ENCODE measurements around the gene ZBTB16. TPM values are rescaled to one million over a fixed set of nuclear protein-coding genes. Genes with fewer than 3 reads are reported as not detected.

Gene ZBTB16, protein sequence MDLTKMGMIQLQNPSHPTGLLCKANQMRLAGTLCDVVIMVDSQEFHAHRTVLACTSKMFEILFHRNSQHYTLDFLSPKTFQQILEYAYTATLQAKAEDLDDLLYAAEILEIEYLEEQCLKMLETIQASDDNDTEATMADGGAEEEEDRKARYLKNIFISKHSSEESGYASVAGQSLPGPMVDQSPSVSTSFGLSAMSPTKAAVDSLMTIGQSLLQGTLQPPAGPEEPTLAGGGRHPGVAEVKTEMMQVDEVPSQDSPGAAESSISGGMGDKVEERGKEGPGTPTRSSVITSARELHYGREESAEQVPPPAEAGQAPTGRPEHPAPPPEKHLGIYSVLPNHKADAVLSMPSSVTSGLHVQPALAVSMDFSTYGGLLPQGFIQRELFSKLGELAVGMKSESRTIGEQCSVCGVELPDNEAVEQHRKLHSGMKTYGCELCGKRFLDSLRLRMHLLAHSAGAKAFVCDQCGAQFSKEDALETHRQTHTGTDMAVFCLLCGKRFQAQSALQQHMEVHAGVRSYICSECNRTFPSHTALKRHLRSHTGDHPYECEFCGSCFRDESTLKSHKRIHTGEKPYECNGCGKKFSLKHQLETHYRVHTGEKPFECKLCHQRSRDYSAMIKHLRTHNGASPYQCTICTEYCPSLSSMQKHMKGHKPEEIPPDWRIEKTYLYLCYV
- 10 to 100 TPM in 1 of 2 donors, 1 to 10 TPM in 1; 2.0 to 13.7 TPM for total RNA-seq

DNA sequence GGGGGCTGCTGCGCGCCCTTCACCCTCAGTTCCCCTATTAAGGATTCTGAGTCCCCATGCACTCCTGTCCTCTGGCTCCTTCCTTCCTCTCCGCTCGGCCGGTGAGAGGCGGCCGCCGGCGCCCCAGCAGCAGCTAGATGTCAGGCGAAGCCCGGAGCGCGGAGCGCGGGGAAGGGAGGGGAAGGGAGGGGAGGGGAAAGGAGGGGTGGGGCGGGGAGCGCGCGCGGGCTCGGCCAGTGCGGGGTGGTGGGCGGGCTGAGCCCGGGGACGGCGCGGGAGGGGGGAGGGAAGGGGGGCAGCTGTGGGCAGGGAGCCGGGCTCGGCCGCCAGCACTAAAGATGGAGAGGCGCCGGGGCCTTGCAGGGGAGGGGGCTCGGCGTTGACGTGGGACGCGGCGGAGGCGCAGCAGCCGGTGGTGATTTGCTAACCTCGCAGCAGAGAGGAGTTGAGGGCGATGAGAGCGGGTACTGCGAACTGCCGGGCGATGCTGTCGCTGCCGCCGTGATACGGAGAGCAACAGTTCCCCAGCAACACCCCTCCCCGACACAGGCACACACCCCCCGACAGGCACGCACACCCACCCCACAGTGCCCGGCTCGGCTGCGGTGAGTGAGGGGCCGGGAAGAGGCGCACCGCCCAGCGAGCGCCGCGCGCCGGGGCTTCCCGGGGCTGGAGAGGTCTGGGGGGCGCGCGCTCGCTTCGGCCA, at the start of gene ZBTB16:
Gene ZBTB16, plus strand, starts transcription at position 434 of the 706 bp plus-strand sequence. CDS start 3,590 bp downstream, outside the sequence.
- Histone ChIP-seq H3K9ac (ENCODE audit: low read depth in 2 of 2, low read length in 2 of 2) (peak within 1 kb of the TSS; percentile 84 to 86), H3K4me1 (peaks cover 7% of the 10 kb centered on the region), H3K27ac (peak within 1 kb of the TSS; percentile 66), H3K36me3 (no peaks in the 10 kb centered on the region), H3K9me3 (no peaks in the 10 kb centered on the region), H3K4me3 (peak within 1 kb of the TSS; percentile 76), H3K27me3 (peaks cover 8% of the 10 kb centered on the region)
- peak; percentile 85 for DNase-seq
- intact Hi-C loops (cut with DNase I), result no loop called here
- TF ChIP-seq, protein P1, sequence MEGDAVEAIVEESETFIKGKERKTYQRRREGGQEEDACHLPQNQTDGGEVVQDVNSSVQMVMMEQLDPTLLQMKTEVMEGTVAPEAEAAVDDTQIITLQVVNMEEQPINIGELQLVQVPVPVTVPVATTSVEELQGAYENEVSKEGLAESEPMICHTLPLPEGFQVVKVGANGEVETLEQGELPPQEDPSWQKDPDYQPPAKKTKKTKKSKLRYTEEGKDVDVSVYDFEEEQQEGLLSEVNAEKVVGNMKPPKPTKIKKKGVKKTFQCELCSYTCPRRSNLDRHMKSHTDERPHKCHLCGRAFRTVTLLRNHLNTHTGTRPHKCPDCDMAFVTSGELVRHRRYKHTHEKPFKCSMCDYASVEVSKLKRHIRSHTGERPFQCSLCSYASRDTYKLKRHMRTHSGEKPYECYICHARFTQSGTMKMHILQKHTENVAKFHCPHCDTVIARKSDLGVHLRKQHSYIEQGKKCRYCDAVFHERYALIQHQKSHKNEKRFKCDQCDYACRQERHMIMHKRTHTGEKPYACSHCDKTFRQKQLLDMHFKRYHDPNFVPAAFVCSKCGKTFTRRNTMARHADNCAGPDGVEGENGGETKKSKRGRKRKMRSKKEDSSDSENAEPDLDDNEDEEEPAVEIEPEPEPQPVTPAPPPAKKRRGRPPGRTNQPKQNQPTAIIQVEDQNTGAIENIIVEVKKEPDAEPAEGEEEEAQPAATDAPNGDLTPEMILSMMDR (IDR thresholded peaks at IDR 0.05), result no peak

DNA sequence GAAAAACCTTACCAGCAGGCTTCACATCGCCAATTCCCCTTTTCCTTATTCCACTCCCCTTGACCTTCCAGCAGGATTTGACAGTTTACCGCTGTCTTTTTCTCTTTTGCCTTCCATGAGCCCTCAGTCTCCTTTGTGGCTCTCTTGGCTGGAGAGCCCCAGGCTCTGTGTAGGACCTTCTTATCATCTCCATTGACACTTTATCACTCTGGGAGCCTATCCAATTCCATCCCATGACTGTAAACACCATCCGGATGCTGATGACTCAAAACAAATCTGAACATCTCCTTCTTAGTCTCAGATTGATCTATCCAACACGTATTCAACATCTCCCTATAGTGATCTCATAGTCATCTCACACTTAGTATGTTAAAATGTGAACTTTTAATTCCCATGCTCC, 48.6 kb upstream of the ZBTB16 start:
- no peak overlapping the region for H3K27ac ChIP-seq
- no peaks in the 10 kb centered on the region for H3K4me1 ChIP-seq
- TF ChIP-seq, protein P1 (IDR thresholded peaks at IDR 0.05), result no peak
- DNase-seq, result no peak
- intact Hi-C loops (cut with DNase I), result no loop called here
- H3K9me3 ChIP-seq, result no peaks in the 10 kb centered on the region
- no peak overlapping the region for H3K4me3 ChIP-seq
- no peaks in the 10 kb centered on the region for H3K27me3 ChIP-seq
- no peak overlapping the region for H3K9ac ChIP-seq (ENCODE audit: low read depth in 2 of 2, low read length in 2 of 2)
- no peaks in the 10 kb centered on the region for H3K36me3 ChIP-seq

- Histone ChIP-seq H3K36me3 (no peaks in the 10 kb centered on the region), H3K27me3 (no peaks in the 10 kb centered on the region), H3K27ac (no peak overlapping the region), H3K9ac (ENCODE audit: low read depth in 2 of 2, low read length in 2 of 2) (no peak overlapping the region), H3K4me3 (no peak overlapping the region), H3K4me1 (no peaks in the 10 kb centered on the region), H3K9me3 (no peaks in the 10 kb centered on the region)
- TF ChIP-seq, protein P1 (IDR thresholded peaks at IDR 0.05), result no peak
- intact Hi-C loops (cut with DNase I), result no loop called here
- no peak for DNase-seq
Measured at GRCh38 chr11:114011443-114011842, 48.1 kb upstream of the ZBTB16 start.

DNA sequence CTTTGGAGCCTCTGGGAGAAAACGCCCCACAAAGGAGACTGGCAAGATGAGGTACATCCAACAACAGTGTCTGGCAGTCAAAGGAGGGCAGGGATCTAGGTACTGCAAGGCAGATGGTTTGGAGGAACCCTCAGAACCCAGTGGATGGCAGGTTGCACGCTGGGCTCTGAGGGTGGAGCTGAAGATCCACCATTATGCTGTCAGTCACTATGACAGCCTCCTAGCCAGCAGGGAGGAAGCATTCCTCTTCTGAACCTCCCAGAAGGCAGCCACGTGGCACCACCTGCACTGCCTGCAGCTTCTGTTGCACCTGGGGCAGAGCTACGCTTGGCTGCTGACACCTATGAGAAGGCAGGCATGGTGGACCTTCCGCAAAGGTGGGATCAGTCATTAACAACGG, 44.4 kb upstream of the ZBTB16 start:
- H3K9me3 ChIP-seq, result no peaks in the 10 kb centered on the region
- no peaks in the 10 kb centered on the region for H3K4me1 ChIP-seq
- H3K4me3 ChIP-seq, result no peak overlapping the region
- H3K36me3 ChIP-seq, result no peaks in the 10 kb centered on the region
- H3K9ac ChIP-seq (ENCODE audit: low read depth in 2 of 2, low read length in 2 of 2), result no peak overlapping the region
- H3K27ac ChIP-seq, result no peak overlapping the region
- intact Hi-C loops (cut with DNase I), result no loop called here
- TF ChIP-seq, protein P1 (IDR thresholded peaks at IDR 0.05), result no peak
- H3K27me3 ChIP-seq, result no peaks in the 10 kb centered on the region
- DNase-seq, result no peak

GRCh38 chr11:114016986-114017385, 42.5 kb upstream of the ZBTB16 start:
- Histone ChIP-seq H3K27ac (no peak overlapping the region), H3K4me1 (no peaks in the 10 kb centered on the region), H3K9ac (ENCODE audit: low read depth in 2 of 2, low read length in 2 of 2) (no peak overlapping the region), H3K36me3 (no peaks in the 10 kb centered on the region), H3K27me3 (no peaks in the 10 kb centered on the region), H3K9me3 (no peaks in the 10 kb centered on the region), H3K4me3 (no peak overlapping the region)
- no peak for DNase-seq
- intact Hi-C loops (cut with DNase I), result no loop called here
- TF ChIP-seq, protein P1 (IDR thresholded peaks at IDR 0.05), result no peak
